Measurements from ENCODE around the gene SLC2A6.

DNA sequence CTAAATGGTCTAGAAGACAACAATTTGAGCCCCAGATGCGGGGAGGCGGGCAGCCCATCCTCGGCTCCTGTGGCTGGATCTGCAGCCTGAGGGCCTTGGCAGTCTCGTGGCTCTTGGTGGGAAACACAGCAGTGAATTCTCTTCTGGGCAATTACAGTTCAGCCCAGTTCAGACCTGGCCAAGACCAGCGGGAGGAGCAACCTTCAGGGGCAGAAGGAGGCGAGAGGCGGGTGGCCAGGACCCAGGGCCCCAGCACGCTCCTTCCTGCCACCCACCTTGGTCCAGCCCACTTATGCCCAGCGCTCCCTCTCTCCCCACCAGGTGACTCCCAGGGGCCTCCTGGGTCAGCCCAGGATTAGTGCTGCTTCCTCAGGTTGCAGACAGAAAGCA, 38.1 kb upstream of the SLC2A6 start:
- no peak for TF ChIP-seq CTCF (conservative IDR thresholded peaks at IDR 0.05 in 1 of 2, IDR thresholded peaks at IDR 0.05 in 1 of 2; ENCODE audit: low read depth in 1 of 2, low read length in 2 of 2)
- no peak for TF ChIP-seq EZH2 (IDR thresholded peaks at IDR 0.05; ENCODE audit: low read length, missing control alignments)
